H1 (cell line): ENCODE measurements around the gene ARNT2. TPM values are rescaled to one million over a fixed set of nuclear protein-coding genes. Genes with fewer than 3 reads are reported as not detected.

Experiments used
- CHD7 ChIP-seq: fragments of 300-600 bp; sonication (generic); IDR thresholded peaks from 2 replicates; pipeline ENCODE4 v1.7.1; 2012; ENCODE audit warnings: low read length, moderate library complexity, mild to moderate bottlenecking, inconsistent platforms; ENCODE audit not compliant: insufficient replicate concordance
- HDAC2 ChIP-seq, 2 experiments: fragments of 300-600 bp in 1 of 2; sonication (generic) in 1 of 2; IDR thresholded peaks; 2 replicates each; pipeline ENCODE4 v1.6.1; 2011 to 2012; ENCODE audit warnings: low read depth in 2 of 2, low read length in 2 of 2, mild to moderate bottlenecking in 2 of 2, moderate library complexity in 2 of 2, borderline replicate concordance in 1 of 2, inconsistent platforms in 1 of 2
- MAFK ChIP-seq: IDR thresholded peaks from 2 replicates; pipeline ENCODE4 v1.6.1; 2012; ENCODE audit warnings: low read depth, mild to moderate bottlenecking, improper control_type of control experiment, low read length
- TBP ChIP-seq: IDR thresholded peaks from 2 replicates; pipeline ENCODE4 v1.6.1; 2011; ENCODE audit warnings: low read depth, low read length, improper control_type of control experiment
- TCF12 ChIP-seq: IDR thresholded peaks from 2 replicates; pipeline ENCODE4 v1.6.1; 2011; ENCODE audit warnings: low read depth, mild to moderate bottlenecking, low read length
- polyA plus RNA-seq, 7 experiments: library from polyadenylated mRNA; depleted of rRNA in 3 of 7; stranded (reverse) in 5 of 7; unstranded in 2 of 7; fragments of >200 nt in 5 of 7; fragments of 200-250 nt in 2 of 7; gene quantifications; 1 replicate in 5 of 7; 2 replicates in 1 of 7; 4 replicates in 1 of 7; pipeline versions ENCODE4 v1.2.1 to v1.2.3, GENCODE V29; 2011 to 2013; ENCODE audit warnings: missing spikeins in 2 of 7, mixed read lengths in 2 of 7
- total RNA-seq: library from RNA; stranded (reverse); fragmentation: NEBNext Ultra II Directional; extraction: Animal tissue kit (Norgen Biotek cat#: 25700); gene quantifications from 2 replicates; pipeline ENCODE4 v1.2.1, GENCODE V29; 2021

ARNT2 gene
- total and polyA plus RNA-seq, 2 of the 8 experiments (the other 6 are each of a cell fraction or from before 2014, with no cell fraction given) = 9.5 to 14.6 TPM

DNA sequence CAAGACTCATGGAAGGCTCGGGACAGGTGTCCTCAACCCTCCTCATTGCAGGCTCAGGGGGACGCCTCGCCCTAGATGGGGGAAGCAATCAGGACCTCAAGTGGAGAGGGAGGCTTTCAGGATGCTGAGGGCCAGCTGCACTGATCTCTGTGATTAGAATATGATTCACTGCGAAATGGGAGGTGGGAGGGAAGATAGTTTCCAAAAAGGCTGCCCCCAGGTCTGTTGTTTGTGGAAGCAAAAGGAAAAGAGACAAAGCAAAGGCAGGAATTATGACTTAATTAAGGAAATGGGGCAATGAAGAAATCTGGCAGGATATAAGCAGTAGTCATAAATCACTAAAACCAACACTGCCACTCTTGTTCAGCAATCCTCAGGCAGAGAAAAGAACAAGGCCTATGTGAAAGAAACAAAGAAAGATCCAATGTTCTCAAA lies 205.3 kb downstream of the ARNT2 start (continued):
- TF ChIP-seq CHD7 (no peak), TCF12 (no peak), TBP (no peak), HDAC2 (IDR thresholded peaks at IDR 0.05; ENCODE audit: borderline replicate concordance in 1 of 2, low read depth in 2 of 2, low read length in 2 of 2) (no peak), MAFK (no peak)
